CD4-positive, alpha-beta T cell treated with Interleukin-21 for 1 hour (primary cell): ENCODE measurements around the gene PARD3.

ENCODE experiments used
- DNase-seq: peaks from one replicate; pipeline ENCODE4 v3.0.0-alpha.2; 2020

Gene PARD3

DNA sequence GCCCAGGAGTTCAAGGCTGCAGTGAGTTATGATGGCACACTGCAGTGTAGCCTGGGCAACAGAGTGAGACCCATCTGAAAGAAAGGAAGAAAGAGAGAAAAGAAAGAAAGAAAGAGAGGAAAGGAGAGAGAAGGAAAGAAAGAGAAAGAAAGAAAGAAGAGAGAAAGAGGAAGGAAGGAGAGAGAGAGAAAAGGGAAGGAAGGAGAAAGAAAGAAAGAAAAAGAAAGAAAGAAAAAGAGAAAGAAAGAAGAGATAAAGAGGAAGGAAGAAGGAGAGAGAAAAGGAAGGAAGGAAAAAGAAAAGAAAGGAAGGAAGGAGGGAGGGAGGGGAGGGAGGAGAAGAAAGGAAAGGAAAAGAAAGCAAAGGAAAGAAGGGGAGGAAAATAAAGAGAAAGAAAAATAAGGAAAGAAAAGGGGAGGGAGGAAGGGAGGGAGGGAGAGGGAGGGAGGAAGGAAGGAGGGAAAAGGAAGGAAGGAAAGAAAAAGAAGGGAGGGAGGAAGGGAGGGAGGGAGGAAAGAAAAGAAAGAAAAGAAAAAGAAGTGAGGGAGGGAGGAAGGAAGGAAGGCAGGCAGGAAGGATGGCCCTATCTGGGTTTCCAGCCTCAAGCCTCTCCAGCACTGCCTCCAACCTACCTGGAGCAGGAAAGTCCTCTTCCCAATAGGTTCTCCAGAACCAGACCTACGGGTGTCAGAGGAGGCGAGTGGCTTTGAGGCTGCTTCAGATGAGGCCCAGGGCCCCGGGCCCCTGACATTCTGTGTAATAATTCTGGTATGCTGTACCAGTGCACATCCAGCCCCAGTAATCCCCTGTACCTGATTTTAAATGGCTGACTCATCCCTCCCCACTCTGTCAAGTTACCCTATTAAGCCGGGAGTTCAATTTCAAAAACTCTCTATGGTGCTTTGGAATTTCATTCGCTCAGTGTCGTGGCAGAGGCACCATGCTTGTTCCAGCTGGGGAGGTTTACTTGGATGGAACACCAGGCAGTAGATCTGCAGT is 6.8 kb upstream of the PARD3 start:
- DNase-seq, result no peak

DNA sequence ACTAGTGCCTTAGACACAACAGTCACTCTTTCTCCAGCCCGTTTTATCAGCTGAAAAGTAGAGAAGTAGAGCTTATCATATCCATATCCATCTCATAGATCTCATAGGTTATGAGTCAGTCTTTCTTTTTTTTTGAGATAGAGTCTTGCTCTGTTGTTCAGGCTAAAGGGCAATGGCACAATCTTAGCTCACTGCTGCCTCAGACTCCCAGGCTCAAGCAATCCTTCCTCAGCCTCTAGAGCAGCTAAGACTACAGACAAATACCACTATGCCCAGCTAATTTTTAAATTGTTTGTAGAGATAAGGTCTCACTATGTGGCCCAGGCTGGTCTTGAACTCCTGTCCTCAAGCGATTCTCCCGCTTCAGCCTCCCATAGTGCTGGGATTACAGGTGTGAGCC is 2.5 kb upstream of the PARD3 start:
- no peak for DNase-seq

DNA sequence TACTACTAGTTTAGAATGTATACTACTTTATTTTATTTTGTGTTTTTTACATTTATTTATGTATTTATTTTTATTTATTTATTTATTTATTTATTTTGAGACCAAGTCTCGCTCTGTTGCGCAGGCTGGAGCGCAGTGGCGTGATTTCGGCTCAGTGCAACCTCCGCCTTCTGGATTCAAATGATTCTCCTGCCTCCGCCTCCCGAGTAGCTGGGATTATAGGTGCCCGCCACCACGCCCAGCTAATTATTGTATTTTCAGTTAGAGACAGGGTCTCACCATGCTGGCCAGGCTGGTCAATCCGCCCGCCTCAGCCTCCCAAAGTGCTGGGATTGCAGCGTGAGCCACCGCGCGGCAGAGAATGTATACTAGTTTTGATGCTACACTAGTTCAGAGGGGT is 2.0 kb upstream of the PARD3 start:
- no peak for DNase-seq

- DNase-seq, result no peak
These were observed 1.5 kb upstream of the PARD3 start for GRCh38 chr10:34816501-34817002.

- DNase-seq, result no peak
These were observed 995 bp upstream of the PARD3 start for GRCh38 chr10:34816085-34816496.

DNA sequence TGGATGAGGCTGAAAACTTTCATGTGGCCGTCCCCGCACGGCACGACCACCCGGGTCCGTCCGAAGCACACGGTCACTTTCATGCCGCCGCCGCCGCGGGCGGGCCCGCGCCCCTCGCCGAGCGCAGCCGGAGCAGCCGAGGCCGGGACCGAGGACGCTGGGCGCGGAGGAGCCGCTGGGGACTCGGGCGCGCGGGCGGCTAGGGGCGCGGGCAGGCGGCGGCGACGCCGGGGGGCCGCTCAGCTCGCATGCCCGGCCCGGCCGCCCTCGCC is 247 bp downstream of the PARD3 start:
- DNase-seq, result no peak

DNA sequence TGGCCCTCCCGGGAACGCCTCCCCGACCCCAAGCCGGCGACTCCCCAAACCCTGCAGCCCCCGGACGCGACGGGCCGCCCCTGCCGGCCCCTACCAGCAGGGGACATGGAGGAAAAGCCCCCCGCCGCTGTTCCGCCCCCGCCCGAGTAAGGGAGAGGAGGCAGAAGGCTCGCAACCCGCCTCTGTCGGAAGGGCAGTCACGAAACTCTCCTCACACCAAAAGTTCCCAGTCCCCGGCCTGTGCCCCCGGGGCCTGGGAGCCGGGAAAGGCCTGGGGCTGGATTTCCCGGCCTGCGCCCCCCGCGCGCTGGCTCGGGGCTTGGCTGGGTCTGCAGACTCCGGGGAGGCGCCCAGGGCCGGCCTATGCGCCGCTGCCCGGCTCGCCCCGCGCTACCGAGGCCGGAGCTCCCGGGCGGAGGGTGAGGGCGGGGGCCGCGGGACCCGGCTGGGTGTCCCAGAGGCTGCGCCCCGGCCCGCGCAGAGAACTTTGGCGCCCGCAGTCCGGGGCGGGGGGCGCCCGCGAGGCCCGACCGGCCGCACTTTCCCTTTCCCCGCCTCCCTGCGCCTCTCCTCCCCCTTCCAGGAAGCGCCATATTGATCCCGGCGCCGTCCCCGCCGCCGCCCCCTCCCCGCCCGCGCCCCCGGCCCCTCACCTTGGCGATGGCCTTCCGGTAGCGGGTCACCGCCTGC is 728 bp downstream of the PARD3 start:
- no peak for DNase-seq

DNA sequence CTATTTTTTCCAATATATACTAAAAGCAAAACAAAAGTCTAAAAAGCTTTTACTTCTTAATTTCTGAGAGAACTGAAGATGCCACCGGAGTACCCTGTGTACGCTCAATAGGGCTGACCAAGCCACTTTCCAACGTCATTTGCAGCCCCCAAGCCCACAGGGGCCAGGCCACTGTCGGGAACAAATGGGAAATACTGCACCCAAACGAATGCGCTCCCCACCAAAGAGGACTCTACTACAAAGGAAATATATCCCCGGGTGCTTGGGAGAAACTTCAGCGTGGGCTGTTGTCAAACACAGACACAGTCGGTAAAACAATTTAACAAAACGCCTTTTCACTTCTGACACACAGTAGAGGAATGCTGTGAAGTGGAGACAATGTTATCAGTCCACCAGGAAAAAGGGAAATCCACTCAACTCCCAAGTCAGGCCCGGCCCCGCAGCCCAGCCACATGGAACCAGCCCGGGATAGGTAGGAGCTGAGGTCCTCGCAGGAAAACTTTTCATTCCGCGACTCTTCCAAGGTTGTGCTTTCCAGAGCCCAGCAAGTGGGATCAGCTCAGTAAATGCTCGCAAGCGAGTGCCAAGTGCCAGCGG is 1.4 kb downstream of the PARD3 start:
- no peak for DNase-seq

GRCh38 chr10:34812771-34813170 is 2.3 kb downstream of the PARD3 start:
- DNase-seq, result no peak

DNA sequence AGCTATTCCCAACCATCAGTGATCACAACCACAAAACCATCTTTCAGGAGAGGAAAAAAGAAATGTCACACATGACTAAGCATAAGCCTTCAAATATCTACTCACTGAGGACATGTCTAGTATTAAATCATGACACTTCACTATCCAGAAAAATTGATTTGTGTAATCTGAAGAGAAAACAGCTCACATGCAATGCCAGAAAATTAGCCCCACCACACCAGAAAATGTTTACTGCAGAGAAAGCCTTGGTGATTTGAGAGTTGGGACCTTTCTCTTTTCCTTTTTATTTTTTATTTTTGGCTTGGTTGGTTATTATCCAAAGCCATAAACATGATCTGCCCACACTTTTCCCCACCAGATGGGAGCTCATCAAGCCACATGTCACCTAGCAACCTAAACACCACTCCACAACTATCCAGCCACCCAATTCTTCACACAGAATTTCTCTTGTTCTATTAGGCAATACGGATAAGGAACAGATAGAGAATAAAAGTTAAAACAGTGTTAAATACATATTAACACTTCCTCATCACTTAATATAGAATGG is 3.1 kb downstream of the PARD3 start:
- no peak for DNase-seq

- no peak for DNase-seq
These were observed 3.7 kb downstream of the PARD3 start for GRCh38 chr10:34811126-34811967.

DNA sequence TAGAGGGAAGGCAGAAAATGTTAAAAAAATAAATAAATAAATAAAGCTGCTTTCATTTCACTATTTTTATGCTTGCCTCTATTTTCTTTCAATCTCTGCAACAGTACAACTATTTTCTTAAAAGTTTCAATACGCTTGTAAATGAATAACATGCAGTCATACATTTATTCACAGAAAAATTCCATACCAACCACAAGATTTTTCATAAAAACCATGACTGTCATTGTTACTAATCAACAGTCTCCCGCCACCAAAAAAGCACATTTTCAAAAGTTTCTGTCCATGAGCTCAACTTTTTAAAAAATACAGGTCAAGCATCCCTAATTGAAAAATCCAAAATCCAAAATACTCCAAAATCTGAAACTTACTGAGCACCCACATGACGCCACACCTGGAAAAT is 5.3 kb downstream of the PARD3 start:
- DNase-seq, result no peak

DNA sequence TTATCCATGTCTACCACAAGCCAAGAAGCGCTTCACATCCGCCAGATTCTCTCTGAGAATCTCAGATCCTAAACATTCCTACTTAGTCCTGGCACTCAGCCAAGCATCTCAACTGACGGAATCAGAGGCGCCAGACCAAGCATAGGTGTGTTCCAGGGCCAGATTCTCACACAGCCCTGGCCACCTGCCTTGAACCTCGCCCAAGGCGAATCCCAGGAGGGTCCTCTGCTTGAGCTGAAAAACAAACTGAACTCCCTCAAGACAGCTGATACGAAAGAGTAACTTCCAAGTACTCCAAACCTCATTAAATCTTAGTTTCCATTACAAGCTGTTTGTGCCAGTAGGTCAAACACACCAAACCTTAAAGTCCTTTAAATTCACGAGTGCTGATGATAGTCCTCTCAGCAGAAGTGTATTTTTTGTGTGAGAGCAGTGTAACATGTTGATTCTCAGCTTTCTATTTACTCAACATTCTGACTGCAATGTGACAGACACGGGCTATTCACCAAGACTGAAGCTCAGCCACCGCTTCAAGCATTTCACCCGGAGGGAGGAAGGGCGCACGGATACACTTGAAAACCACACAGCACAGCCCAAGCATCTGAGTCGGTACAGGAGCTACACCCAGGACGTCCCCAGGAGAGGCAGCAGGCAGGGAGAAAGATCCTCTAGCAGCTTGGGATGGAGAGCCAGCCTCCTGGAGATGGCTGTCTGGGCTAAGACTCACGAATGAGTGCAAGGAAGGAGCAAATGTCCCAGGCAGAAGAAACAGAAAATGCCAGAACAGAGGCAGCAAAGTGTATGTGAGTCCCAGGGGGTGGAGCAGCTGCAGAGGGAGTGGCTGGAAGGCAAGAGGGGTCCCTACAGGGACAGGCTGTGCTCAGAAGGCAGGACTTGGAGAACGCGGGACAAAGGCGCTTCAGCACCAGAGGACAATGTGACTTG is 6.0 kb downstream of the PARD3 start:
- DNase-seq, result no peak

DNA sequence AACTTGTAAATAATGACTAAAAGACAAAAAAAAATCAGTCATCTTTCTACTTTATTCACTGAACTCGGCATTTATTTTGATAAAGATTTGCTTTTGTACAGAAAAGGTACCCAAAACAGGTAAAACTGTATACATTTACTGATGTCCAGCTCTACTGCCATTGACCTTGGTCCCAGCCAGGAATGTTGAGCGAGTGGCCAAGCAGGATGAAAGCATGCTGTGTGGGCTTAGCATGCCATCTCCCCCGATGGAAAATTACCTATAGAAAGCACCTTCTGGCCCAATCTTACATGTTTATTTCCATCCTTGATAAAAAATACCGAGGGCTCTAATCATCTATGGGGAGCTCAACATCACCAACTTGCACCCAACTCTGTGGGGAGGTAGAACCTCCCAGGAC is 6.8 kb downstream of the PARD3 start:
- DNase-seq, result no peak

DNA sequence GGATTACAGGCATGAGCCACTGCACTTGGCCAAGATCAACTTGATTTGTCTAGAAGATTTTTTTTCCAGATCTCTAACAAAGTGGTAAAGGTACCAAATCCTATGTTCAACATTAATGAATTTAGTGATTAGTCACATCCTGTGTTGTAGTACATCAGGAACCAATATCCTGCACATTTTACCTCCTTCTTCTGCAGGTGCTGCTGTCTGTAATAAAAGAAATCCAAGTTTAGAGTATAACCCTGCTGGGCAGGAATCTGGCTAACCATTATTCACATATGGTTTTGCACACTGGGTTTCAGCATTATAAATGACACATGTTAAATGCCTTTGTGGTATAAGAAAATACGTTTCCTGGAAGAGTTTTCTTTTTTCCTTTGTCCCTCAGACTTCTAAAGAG is 10.8 kb downstream of the PARD3 start:
- DNase-seq, result no peak

GRCh38 chr10:34802692-34803091 is 12.4 kb downstream of the PARD3 start:
- DNase-seq, result no peak

GRCh38 chr10:34801097-34801733 is 13.9 kb downstream of the PARD3 start:
- DNase-seq, result no peak

DNA sequence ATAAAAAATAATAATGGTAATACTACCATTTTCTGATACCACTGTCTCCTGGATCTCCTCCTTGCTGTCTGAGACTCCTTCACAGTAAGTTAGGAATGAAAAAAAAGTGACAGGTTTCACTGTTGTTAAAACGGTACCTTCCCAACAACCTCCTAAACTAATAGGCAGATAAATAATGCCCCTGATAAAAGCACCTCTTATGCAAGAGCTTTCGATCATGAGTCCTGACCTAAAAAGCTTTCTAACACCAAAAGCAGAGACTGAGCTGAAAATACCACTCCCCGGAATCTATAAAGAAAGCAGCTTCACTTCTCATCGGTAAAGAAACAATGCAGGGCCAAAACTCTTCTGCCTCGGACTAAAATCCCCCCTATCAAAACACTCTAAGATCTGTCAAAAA is 14.5 kb downstream of the PARD3 start:
- no peak for DNase-seq

DNA sequence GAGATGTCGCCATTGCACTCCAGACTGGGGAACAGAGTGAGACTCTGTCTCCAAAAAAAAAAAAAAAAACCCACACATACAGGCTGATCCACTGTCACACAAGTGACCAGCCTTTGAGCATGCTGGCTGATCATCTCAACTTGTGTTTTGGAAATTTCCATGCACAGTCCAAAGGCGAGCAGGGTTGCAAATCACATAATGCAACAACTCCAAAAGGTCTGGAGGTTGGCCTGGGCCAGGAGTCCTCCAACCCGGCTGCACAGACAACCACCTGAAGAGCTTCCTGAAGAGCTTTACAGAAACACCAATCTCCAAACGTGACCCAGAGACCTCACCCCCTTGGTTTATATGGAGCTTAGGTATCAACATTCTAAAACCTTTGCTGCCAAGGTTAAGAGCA is 16.4 kb downstream of the PARD3 start:
- DNase-seq, result no peak

DNA sequence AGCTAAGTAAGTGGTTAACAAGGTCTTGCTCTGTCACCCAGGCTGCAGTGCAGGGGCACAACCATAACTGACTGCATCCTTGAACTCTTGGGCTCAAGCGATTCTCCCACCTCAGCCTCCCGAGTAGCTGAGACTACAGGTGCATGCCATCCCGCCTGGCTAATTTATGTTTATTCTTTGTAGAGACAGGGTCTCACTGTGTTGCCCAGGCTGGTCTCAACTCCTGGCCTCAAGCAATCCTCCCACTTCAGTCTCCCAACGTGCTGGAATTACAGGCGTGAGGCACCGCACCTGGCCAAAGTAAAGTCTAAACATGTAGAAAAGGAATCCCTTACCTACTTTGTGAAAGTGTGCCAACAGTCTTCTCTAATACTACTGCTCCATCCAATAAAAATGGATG is 17.9 kb downstream of the PARD3 start:
- no peak for DNase-seq

DNA sequence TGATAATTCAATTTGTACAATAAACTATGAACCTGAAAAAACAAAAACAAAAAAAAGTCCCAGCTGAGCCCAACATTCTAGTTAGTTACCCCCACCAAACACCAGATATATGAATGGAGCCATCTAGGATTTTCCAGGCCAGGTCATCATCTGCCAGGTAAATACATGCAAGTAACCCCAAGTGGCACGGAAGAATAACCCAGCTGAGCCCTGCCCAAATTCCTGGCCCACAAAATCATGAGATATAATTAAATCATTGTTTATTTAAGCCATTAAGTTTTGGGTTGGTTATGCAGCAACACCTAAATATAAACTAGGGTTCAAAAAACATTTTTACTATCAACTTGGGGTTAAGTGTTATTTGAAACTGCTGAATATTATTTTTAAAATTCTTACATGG is 19.0 kb downstream of the PARD3 start:
- no peak for DNase-seq
